Breast epithelium (tissue), 4 donors: ENCODE results near the gene SSX1. TPM values are rescaled to one million over a fixed set of nuclear protein-coding genes. Genes with fewer than 3 reads are reported as not detected.
"Not testable (repeated sequence)": the region's sequence is repeated elsewhere in the genome, so short reads cannot be mapped to it uniquely, and the experiment has no call there.

Experiments
- DNase-seq, 2 donors: peaks; one replicate each; pipeline ENCODE4 v3.0.0-alpha.2; 2019; ENCODE audit warnings: low spot score in 2 of 2
- H3K27ac ChIP-seq, 2 donors: fragments of 200-600 bp; sonication (generic) in 1 of 2; one replicate each; pipeline ENCODE4 v1.5.1; 2016 to 2019; ENCODE audit warnings: mild to moderate bottlenecking in 1 of 2
- H3K27me3 ChIP-seq, 2 donors: fragments of 200-600 bp; sonication (generic) in 1 of 2; one replicate each; pipeline versions ENCODE4 v1.5.1 to v1.6.0; 2017 to 2019; ENCODE audit warnings: control low read depth in 1 of 2, mild to moderate bottlenecking in 1 of 2
- H3K36me3 ChIP-seq: fragments of 200-600 bp; one replicate; pipeline ENCODE4 v1.5.1; 2019
- H3K4me1 ChIP-seq, 2 donors: fragments of 200-600 bp; sonication (generic); one replicate each; pipeline ENCODE4 v1.5.1; 2016 to 2019; ENCODE audit warnings: control low read depth in 1 of 2
- H3K4me3 ChIP-seq, 3 donors: fragments of 200-600 bp; sonication (generic); 1 replicate in 2 of 3; 2 replicates in 1 of 3; pipeline ENCODE4 v1.5.1; 2016 to 2019; ENCODE audit warnings: mild to moderate bottlenecking in 3 of 3, moderate library complexity in 2 of 3
- H3K9me3 ChIP-seq, 2 donors: fragments of 200-600 bp; sonication (generic) in 1 of 2; one replicate each; pipeline ENCODE4 v1.5.1; 2016 to 2019; ENCODE audit warnings: control low read depth in 1 of 2
- POLR2A ChIP-seq: fragments of 450-650 bp; IDR thresholded peaks from one replicate; pipeline ENCODE4 v1.6.1; 2016; ENCODE audit warnings: antibody characterized with exemption, mild to moderate bottlenecking, moderate library complexity
- POLR2AphosphoS5 ChIP-seq, 3 donors: sonication (generic); formaldehyde crosslinking; IDR thresholded peaks; one replicate each; pipeline ENCODE4 v1.6.1; 2017; ENCODE audit warnings: antibody characterized with exemption in 3 of 3
- intact Hi-C: fragments of 100-400 bp; cut with DNase I; formaldehyde crosslinking; loops from one replicate; pipeline ENCODE4 v1.15.1; 2023; ENCODE audit warnings: low total_unique reads
- total RNA-seq, 3 donors: library from RNA; depleted of rRNA; stranded (reverse); fragments of >200 nt; gene quantifications; one replicate each; pipeline ENCODE4 v1.1.0, GENCODE V29; 2016
- TF ChIP-seq, protein P1 (sequence below), 3 donors: fragments of 450-650 bp; IDR thresholded peaks; one replicate each; pipeline ENCODE4 v1.5.1; 2016 to 2017; ENCODE audit warnings: antibody characterized with exemption in 3 of 3, mild to moderate bottlenecking in 3 of 3, moderate library complexity in 3 of 3

Gene SSX1, protein sequence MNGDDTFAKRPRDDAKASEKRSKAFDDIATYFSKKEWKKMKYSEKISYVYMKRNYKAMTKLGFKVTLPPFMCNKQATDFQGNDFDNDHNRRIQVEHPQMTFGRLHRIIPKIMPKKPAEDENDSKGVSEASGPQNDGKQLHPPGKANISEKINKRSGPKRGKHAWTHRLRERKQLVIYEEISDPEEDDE
- total RNA-seq: not detected

DNA sequence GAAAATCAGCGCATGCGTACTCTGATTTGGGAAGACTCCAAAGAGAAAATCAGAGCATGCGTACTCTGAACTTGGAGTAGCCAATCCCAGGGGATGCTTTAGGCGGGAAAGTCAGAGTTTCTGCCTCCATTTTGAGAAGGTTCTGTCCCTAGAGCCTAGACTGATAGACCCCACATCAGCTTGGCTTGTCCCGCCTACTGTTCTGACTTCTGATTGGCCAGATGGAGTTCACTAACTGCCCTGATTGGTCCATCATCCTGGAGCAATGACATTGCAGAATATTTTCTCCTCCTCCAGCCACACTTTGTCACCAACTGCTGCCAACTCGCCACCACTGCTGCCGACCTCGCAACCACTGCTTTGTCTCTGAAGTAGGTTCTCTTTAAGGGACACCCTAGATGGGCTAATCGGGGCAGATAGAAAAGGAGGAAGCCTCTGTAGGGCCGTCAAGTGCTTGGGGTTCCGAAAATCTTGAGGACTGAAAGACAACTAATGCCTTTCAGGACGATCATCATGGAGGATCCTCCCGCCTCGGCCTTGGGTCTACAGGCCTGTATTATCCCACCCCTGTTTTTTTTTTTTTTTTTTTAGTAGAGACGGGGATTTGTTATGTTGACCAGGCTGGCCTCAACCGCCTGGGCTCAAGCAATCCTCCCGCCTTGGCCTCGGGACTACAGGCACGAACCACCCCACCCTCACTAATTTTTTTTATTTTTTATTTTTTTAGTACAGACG, at the start of gene SSX1:
SSX1 (plus strand) TSS at position 331 of the 735 bp plus-strand sequence. CDS start 1,850 bp downstream, outside the sequence.
- H3K27ac ChIP-seq, H3K9me3 ChIP-seq, DNase-seq, H3K36me3 ChIP-seq, H3K4me1 ChIP-seq, H3K4me3 ChIP-seq, H3K27me3 ChIP-seq, intact Hi-C loops: not testable (repeated sequence)

DNA sequence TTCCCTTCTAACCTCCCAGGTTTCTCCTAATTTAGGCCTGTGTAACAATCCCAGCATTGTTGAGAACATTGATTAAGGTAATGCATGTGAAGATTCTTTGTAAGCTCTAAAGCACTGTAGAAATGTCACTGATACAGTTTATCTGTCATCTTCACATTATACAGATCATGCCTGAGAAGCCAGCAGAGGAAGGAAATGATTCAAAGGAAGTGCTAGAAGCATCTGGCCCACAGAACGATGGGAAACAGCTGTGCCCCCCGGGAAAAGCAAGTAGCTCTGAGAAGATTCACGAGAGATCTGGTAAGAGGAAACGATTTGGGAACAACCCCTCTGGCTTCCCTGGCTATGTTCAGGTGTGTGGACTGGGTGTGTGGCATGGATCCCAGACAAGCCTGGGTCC, 40.9 kb upstream of the SSX1 start:
- intact Hi-C loops, H3K36me3 ChIP-seq, H3K9me3 ChIP-seq, DNase-seq, H3K4me1 ChIP-seq, H3K4me3 ChIP-seq, H3K27ac ChIP-seq: not testable (repeated sequence)
- peaks cover 0 to 21% of the 10 kb centered on the region in 2 donors for H3K27me3 ChIP-seq

DNA sequence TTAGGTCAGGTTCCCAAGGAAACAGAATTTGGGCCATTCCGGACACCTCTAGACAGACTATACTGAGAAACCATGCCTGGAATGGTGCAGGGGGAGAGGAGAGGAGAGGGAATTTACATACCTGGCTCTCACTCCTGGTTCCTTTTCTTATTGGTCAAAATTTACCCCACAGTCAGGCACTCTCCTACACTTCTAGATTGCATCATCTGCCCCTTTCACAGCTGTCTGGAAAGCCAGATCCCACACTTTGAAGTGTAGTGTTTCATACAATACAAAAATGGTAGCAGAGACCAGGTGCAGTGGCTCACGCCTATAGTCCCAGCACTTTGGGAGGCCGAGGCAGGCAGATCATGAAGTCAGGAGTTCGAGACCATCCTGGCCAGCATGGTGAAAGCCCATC, 31.0 kb upstream of the SSX1 start:
- H3K27me3 ChIP-seq, H3K4me3 ChIP-seq, H3K36me3 ChIP-seq, DNase-seq, H3K27ac ChIP-seq, H3K4me1 ChIP-seq, intact Hi-C loops: not testable (repeated sequence)
- H3K9me3 ChIP-seq: peaks cover 0 to 15% of the 10 kb centered on the region in 2 donors

DNA sequence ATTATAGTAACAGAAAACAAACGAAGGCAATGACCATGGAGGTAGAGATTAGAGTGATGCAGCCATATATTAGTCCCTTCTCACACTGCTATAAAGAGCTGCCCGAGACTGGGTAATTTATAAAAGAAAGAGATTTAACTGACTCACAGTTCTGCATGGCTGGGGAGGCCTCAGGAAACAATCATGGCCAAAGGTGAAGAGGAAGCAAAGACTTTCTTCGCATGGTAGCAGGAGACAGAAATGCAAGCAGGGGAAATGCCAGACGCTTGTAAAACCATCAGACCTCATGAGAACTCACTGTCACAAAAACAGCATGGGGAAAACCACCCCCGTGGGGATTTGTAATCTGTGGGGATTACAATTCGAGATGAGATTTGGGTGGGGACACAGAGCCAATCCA, 2.2 kb upstream of the SSX1 start:
- H3K4me3 ChIP-seq, intact Hi-C loops, H3K27ac ChIP-seq: not testable (repeated sequence)

DNA sequence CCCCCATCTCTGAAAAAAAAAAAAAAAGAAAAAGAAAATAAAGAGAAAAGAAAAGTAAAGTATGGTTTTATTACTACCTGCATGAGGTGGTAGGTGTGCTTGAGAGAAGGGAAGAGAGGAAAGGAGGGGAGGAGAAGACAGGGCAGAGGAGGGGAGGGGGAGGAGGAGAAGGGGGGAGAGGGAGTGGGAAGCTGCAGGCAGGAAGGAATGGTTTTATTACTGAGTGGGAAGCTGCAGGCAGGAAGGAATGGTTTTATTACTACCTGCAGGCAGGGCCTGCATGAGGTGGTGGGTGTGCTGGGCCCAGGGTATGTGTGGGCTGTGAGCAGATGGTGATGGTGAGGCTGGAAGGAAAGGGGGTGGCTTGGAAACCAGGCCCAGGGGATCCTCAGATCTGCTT, 19.2 kb downstream of the SSX1 start:
- intact Hi-C loops, H3K27ac ChIP-seq, H3K4me1 ChIP-seq, DNase-seq, H3K36me3 ChIP-seq, H3K9me3 ChIP-seq, H3K4me3 ChIP-seq: not testable (repeated sequence)
- peaks cover 0 to 13% of the 10 kb centered on the region in 2 donors for H3K27me3 ChIP-seq

More for the DNA sequence above, 2.2 kb upstream of the SSX1 start:
- not testable (repeated sequence) for H3K36me3 ChIP-seq, H3K4me1 ChIP-seq, DNase-seq, H3K9me3 ChIP-seq, H3K27me3 ChIP-seq

DNA sequence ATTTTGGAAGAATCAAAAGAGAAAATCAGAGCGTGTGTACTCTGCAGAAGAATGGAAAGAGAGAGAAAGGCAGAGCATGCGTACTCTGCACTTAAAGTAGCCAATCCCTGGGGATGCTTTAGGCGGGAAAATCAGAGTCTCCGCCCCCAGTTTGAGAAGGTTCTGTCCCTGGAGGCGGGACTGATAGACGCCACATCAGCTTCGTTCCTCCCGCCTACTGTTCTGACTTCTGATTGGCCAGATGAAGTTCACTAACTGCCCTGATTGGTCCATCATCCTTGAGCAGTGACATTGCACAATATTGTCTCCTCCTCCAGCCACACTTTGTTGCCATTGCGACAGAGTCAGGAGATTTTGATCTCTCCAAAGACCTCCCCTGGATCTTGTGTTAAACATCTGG, 23.8 kb downstream of the SSX1 start:
- peak in 1 of 2 donors; percentile 35 for DNase-seq

DNA sequence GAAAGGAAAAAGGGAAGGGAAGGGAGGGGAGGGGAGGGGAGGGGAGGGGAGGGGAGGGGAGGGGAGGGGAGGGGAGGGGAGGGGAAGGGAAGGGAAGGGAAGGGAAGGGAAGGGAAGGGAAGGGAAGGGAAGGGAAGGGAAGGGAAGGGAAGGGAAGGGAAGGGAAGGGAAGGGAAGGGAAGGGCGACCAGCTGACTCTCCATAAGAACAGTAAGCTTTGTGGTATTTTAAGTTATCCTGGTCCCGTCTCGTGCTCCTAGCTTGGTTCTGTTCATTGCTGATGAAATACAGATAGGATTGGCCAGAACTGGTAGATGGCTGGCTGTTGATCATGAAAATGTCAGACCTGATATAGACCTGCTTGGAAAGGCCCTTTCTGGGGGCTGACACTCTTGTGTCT, 25.5 kb downstream of the SSX1 start:
- H3K27me3 ChIP-seq: peaks cover 0 to 19% of the 10 kb centered on the region in 2 donors
- H3K27ac ChIP-seq, intact Hi-C loops, H3K4me3 ChIP-seq, H3K4me1 ChIP-seq, H3K9me3 ChIP-seq, DNase-seq, H3K36me3 ChIP-seq: not testable (repeated sequence)

More for the DNA sequence above, 23.8 kb downstream of the SSX1 start:
- H3K4me1 ChIP-seq: no peaks in the 10 kb centered on the region
- H3K9me3 ChIP-seq: no peaks in the 10 kb centered on the region
- no peaks in the 10 kb centered on the region for H3K36me3 ChIP-seq
- peaks cover 0 to 15% of the 10 kb centered on the region in 2 donors for H3K27me3 ChIP-seq
- H3K4me3 ChIP-seq: peak overlapping the region in 1 of 3 donors; percentile 19
- H3K27ac ChIP-seq: no peak overlapping the region
- TF ChIP-seq POLR2A: no peak
- TF ChIP-seq, protein P1, sequence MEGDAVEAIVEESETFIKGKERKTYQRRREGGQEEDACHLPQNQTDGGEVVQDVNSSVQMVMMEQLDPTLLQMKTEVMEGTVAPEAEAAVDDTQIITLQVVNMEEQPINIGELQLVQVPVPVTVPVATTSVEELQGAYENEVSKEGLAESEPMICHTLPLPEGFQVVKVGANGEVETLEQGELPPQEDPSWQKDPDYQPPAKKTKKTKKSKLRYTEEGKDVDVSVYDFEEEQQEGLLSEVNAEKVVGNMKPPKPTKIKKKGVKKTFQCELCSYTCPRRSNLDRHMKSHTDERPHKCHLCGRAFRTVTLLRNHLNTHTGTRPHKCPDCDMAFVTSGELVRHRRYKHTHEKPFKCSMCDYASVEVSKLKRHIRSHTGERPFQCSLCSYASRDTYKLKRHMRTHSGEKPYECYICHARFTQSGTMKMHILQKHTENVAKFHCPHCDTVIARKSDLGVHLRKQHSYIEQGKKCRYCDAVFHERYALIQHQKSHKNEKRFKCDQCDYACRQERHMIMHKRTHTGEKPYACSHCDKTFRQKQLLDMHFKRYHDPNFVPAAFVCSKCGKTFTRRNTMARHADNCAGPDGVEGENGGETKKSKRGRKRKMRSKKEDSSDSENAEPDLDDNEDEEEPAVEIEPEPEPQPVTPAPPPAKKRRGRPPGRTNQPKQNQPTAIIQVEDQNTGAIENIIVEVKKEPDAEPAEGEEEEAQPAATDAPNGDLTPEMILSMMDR (IDR thresholded peaks at IDR 0.05): no peak
- no peak for TF ChIP-seq POLR2AphosphoS5 (IDR thresholded peaks at IDR 0.05)
- intact Hi-C loops: no loop called here

DNA sequence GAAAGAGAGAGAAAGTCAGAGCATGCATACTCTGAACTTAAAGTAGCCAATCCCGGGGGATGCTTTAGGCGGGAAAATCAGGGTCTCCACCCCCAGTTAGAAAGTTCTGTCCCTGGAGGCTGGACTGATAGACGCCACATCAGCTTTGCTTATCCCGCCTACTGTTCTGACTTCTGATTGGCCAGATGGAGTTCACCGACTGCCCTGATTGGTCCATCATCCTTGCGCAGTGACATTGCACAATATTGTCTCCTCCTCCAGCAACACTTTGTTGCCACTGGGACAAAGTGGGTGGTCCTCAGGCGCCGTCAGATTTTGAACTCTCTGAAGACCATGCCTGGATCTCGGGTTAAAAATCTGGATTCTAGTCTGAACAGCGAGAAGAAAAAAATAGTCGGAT, 51.0 kb downstream of the SSX1 start:
- DNase-seq: no peak
- H3K36me3 ChIP-seq: no peaks in the 10 kb centered on the region
- H3K9me3 ChIP-seq: no peaks in the 10 kb centered on the region
- intact Hi-C loops: no loop called here
- H3K27me3 ChIP-seq: no peaks in the 10 kb centered on the region
- H3K27ac ChIP-seq: no peak overlapping the region
- no peaks in the 10 kb centered on the region for H3K4me1 ChIP-seq
- H3K4me3 ChIP-seq: no peak overlapping the region
- TF ChIP-seq POLR2A (no peak), POLR2AphosphoS5 (IDR thresholded peaks at IDR 0.05) (no peak)
- TF ChIP-seq, protein P1 (IDR thresholded peaks at IDR 0.05): no peak

DNA sequence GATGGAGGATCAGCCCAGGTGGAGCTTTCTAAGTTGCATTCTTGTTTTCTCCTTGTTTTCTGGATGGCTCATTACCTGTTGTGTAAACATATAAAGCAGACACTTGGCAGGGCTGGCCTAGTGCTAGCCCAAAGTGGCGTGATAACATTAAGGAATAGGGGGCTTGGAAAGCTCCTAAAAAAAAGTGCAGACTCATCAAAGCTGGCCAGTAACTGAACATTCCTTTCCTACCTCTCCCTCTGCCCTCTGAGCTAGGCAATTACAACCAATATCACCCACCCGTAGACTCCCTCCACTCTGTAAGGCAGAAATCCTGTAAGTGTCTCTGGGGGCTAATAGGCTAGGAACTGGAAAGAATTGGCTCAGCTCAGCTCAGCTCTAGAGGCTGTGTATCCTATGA, 58.8 kb downstream of the SSX1 start:
- DNase-seq, H3K27ac ChIP-seq, H3K4me3 ChIP-seq, H3K4me1 ChIP-seq, H3K9me3 ChIP-seq, H3K27me3 ChIP-seq, H3K36me3 ChIP-seq: not testable (repeated sequence)
- intact Hi-C loops: loop anchor here (10.0 kb wide), 1 partner anchor 1269 kb away; no protein-coding TSS in a partner anchor
